C4-2B (cell line): ENCODE measurements around the gene GGA2.

Experiments
- CTCF ChIP-seq: fragments of 450-650 bp; conservative IDR thresholded peaks from 2 replicates; pipeline ENCODE4 v1.5.1; 2017; ENCODE audit warnings: mild to moderate bottlenecking
- ZFX ChIP-seq: fragments of 450-650 bp; IDR thresholded peaks from 2 replicates; pipeline ENCODE4 v1.6.1; 2017

DNA sequence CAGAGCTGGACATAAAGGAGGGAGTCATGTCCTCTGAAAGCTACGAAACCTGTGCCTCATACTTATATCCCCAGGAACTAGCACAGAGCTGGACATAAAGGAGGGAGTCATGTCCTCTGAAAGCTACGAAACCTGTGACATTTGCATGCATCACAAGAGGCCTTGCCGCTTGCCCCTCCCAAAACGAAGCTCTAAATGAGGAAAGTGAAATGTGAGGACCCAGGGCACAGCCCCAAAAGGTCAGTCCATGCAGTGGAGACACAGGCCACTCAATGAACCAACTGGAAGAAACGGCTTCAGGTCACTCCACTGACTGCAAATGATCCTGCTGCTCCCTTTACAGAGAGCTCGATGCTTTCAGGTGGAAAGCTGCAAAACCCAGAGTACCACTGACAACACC, 95.6 kb downstream of the GGA2 start:
- TF ChIP-seq CTCF: no peak
- no peak for TF ChIP-seq ZFX
